Adipocyte (in vitro differentiated cells): ENCODE results near the gene ALG14.

ENCODE experiments used
- DNase-seq: peaks from one replicate; pipeline ENCODE4 v3.0.0-alpha.2; 2015; ENCODE audit warnings: low read depth
- H3K27me3 ChIP-seq: replicated peaks from 2 replicates; pipeline ENCODE4 v1.7.0; 2013; ENCODE audit warnings: mild to moderate bottlenecking, low read length, moderate library complexity; ENCODE audit not compliant: control insufficient read depth, insufficient read depth
- H3K36me3 ChIP-seq: 2 replicates; pipeline ENCODE4 v1.7.0; 2013; ENCODE audit warnings: low read length, mild to moderate bottlenecking, moderate library complexity; ENCODE audit not compliant: control insufficient read depth, insufficient read depth, severe bottlenecking
- H3K4me1 ChIP-seq: 2 replicates; pipeline ENCODE4 v1.7.0; 2013; ENCODE audit warnings: mild to moderate bottlenecking, low read length, moderate library complexity; ENCODE audit not compliant: control insufficient read depth, insufficient read depth
- H3K4me3 ChIP-seq: 2 replicates; pipeline ENCODE4 v1.7.0; 2013; ENCODE audit warnings: mild to moderate bottlenecking, low read length, moderate library complexity
- H3K9ac ChIP-seq: 2 replicates; pipeline ENCODE4 v1.7.0; 2013; ENCODE audit warnings: mild to moderate bottlenecking, low read length, moderate library complexity
- H3K9me3 ChIP-seq: 2 replicates; pipeline ENCODE4 v1.7.0; 2013; ENCODE audit warnings: mild to moderate bottlenecking, low read length, moderate library complexity; ENCODE audit not compliant: control insufficient read depth

The ALG14 gene

GRCh38 chr1:94935476-94935875 lies 137.3 kb downstream of the ALG14 start:
- DNase-seq = no peak
- peaks cover 11% of the 10 kb centered on the region for H3K36me3 ChIP-seq
- H3K4me3 ChIP-seq = no peak overlapping the region
- no peaks in the 10 kb centered on the region for H3K27me3 ChIP-seq
- peaks cover 32% of the 10 kb centered on the region for H3K4me1 ChIP-seq
- H3K9me3 ChIP-seq = no peaks in the 10 kb centered on the region
- no peak overlapping the region for H3K9ac ChIP-seq

- H3K4me3 ChIP-seq = no peak overlapping the region
- H3K36me3 ChIP-seq = peaks cover 11% of the 10 kb centered on the region
- H3K27me3 ChIP-seq = no peaks in the 10 kb centered on the region
- H3K9ac ChIP-seq = no peak overlapping the region
- H3K9me3 ChIP-seq = no peaks in the 10 kb centered on the region
- H3K4me1 ChIP-seq = peaks cover 34% of the 10 kb centered on the region
- DNase-seq = no peak
Measured at GRCh38 chr1:94935034-94935433, 137.7 kb downstream of the ALG14 start.

GRCh38 chr1:94934551-94934950 lies 138.2 kb downstream of the ALG14 start:
- Histone ChIP-seq H3K4me3 (no peak overlapping the region), H3K27me3 (no peaks in the 10 kb centered on the region), H3K36me3 (peaks cover 11% of the 10 kb centered on the region), H3K9me3 (no peaks in the 10 kb centered on the region), H3K4me1 (peaks cover 38% of the 10 kb centered on the region), H3K9ac (no peak overlapping the region)
- no peak for DNase-seq

- Histone ChIP-seq H3K9me3 (no peaks in the 10 kb centered on the region), H3K4me3 (no peak overlapping the region), H3K36me3 (peaks cover 11% of the 10 kb centered on the region), H3K27me3 (no peaks in the 10 kb centered on the region), H3K9ac (no peak overlapping the region), H3K4me1 (peaks cover 28% of the 10 kb centered on the region)
- no peak for DNase-seq
Measured at GRCh38 chr1:94931254-94931841, 141.4 kb downstream of the ALG14 start.

- no peak for DNase-seq
- peak overlapping the region; percentile 91 for H3K9ac ChIP-seq
- H3K27me3 ChIP-seq = no peaks in the 10 kb centered on the region
- peak overlapping the region; percentile 86 for H3K4me3 ChIP-seq
- H3K36me3 ChIP-seq = peaks cover 11% of the 10 kb centered on the region
- H3K4me1 ChIP-seq = peaks cover 25% of the 10 kb centered on the region
- H3K9me3 ChIP-seq = no peaks in the 10 kb centered on the region
Measured at GRCh38 chr1:94929351-94930217, 143.2 kb downstream of the ALG14 start.

GRCh38 chr1:94928293-94928939 lies 144.3 kb downstream of the ALG14 start:
- H3K27me3 ChIP-seq = no peaks in the 10 kb centered on the region
- H3K4me1 ChIP-seq = peaks cover 34% of the 10 kb centered on the region
- DNase-seq = no peak
- H3K9me3 ChIP-seq = no peaks in the 10 kb centered on the region
- H3K36me3 ChIP-seq = peaks cover 9% of the 10 kb centered on the region
- H3K4me3 ChIP-seq = peak overlapping the region; percentile 86
- peak overlapping the region; percentile 91 for H3K9ac ChIP-seq

- Histone ChIP-seq H3K36me3 (peaks cover under 1% of the 10 kb centered on the region), H3K4me1 (peaks cover 41% of the 10 kb centered on the region)
- peak; percentile 65 for DNase-seq
Measured at GRCh38 chr1:94927405-94928175, 145.2 kb downstream of the ALG14 start.

GRCh38 chr1:94926915-94927404 lies 145.8 kb downstream of the ALG14 start, which contains the start of gene CNN3:
TSS of gene CNN3 (minus strand) at chr1:94927110. CDS start at chr1:94926894, 216 bp downstream.
- Histone ChIP-seq H3K9ac (peak within 1 kb of the TSS; percentile 99), H3K36me3 (no peaks in the 10 kb centered on the region), H3K27me3 (no peaks in the 10 kb centered on the region), H3K4me1 (peaks cover 48% of the 10 kb centered on the region), H3K4me3 (peak within 1 kb of the TSS; percentile 97), H3K9me3 (no peaks in the 10 kb centered on the region)
- DNase-seq = peak; percentile 98

More at GRCh38 chr1:94927405-94928175, 145.2 kb downstream of the ALG14 start:
- peak overlapping the region; percentile 91 for H3K9ac ChIP-seq
- no peaks in the 10 kb centered on the region for H3K9me3 ChIP-seq
- peak overlapping the region; percentile 86 for H3K4me3 ChIP-seq
- H3K27me3 ChIP-seq = no peaks in the 10 kb centered on the region

GRCh38 chr1:94926126-94926914 lies 146.4 kb downstream of the ALG14 start:
- Histone ChIP-seq H3K4me1 (peaks cover 54% of the 10 kb centered on the region), H3K9me3 (no peaks in the 10 kb centered on the region), H3K9ac (peak overlapping the region; percentile 99), H3K27me3 (no peaks in the 10 kb centered on the region), H3K36me3 (no peaks in the 10 kb centered on the region), H3K4me3 (peak overlapping the region; percentile 97)
- DNase-seq = peak; percentile 84

GRCh38 chr1:94925561-94926125 lies 147.1 kb downstream of the ALG14 start:
- H3K9me3 ChIP-seq = no peaks in the 10 kb centered on the region
- H3K4me3 ChIP-seq = peak overlapping the region; percentile 97
- peak overlapping the region; percentile 99 for H3K9ac ChIP-seq
- peaks cover 56% of the 10 kb centered on the region for H3K4me1 ChIP-seq
- DNase-seq = peak; percentile 91
- H3K27me3 ChIP-seq = no peaks in the 10 kb centered on the region
- H3K36me3 ChIP-seq = no peaks in the 10 kb centered on the region
